HG02970 (cell line): Measurements from ENCODE around the gene GMEB2.
"Not testable (repeated sequence)": the region's sequence is repeated elsewhere in the genome, so short reads cannot be mapped to it uniquely, and the experiment has no call there.

ENCODE experiments used
- ATAC-seq: cut with Tn5 transposase; IDR thresholded peaks from one replicate; pipeline ENCODE4 v1.9.1; 2021; ENCODE audit warnings: mild to moderate bottlenecking, moderate library complexity, moderate number of reproducible peaks; ENCODE audit not compliant: unreplicated experiment, low FRiP score

The GMEB2 gene

GRCh38 chr20:63640686-63641085 is 13.8 kb upstream of the GMEB2 start:
- ATAC-seq, result not testable (repeated sequence)

DNA sequence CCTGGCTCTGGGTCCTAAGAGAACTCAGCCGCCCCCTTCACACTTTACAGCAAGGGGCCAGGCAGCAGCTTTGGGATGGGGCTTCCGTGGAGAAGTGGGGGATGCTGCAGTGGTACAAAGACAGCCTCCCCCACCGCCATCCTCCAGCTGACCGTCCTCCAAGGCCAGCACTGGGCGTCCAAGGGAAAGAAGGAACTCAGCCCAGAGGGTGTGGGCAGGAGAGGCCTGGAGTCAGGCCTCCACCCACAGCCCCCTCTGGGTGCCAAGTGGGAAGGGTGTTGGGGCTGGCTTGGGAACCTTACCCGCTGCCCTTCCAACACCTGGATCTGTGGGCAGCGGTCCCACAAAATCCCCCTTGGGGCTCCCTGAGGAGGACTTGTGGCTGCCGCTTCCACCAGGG is 13.2 kb upstream of the GMEB2 start:
- ATAC-seq, result no peak

DNA sequence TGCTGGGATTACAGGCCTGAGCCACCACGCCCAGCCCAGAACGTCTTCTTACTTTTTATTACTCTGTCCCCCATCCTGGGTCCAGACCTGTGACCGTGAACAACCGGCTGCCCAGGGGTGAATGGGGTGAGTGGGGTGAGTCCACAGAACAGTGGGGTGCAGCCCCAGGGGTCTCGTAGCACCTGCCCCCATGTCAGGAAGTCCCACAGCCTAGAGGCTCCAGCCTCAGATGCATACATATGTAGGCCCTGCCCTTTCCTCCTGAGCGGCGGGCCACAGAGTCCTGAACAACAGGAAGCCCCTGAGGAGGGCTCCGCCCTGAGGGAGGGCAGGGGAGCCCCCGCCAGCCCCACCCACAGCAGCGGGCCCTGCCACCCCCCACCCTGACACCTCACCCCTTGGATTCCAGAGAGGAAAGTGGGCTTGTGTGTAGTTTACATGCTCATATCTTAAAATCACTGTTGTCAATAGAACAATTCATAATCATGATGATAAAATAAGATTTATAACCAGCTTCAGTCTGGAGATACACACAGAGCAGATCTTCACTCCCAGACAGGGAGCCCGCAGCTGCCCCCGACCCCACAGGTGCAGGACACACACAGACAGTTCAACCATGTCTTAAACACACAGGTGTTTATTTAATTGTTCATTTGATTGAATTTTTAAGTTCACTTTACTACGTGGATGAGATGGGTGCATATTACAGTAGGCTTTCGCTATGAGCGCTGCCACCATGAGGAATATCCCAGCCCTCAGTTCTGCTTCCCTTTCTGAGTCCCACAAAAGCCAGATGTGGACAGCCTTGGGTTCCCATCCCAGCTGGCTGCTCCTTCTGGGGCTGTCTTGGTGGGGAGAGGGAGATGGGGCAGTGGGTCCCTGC is 12.4 kb upstream of the GMEB2 start:
- ATAC-seq, result no peak

DNA sequence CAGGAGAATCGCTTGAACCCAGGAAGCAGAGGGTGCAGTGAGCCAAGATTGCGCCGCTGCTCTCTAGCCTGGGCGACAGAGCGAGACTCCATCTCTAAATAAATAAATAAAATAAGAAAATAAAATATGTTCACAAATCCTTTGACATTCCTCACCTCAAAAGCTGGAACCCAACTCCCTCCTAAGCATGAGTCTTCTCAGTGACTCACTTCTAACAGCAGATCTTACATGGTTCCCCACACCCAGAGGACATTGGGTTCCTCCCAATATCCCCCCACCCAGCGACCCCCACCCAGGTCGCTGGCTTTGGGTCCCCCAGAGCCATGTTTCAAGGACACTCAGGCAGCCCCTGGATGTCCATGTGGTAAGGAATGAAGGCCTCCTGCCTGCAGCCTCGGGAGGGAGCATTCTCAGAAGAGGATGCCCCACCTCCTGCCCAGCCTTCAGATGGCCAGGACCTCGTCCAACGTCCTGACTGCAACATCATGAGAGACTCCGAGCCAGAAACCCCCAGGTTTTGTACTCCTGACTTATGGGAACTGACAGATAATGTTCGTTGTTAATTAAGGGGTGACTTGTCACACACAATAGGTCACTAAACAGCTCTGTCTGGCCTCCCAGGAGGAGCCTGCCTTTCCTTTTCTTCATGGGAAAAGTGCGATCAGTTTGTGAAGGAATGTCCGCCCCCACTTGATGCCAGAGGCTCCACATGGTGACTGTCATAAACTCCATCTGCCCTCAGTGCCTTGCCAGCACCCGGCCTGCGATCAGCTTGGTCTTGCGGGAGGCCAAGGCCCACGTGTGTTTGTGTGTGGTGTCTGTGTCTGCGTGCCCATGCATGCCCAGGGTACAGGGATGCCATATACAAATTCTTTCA is 10.1 kb upstream of the GMEB2 start:
- ATAC-seq, result no peak

DNA sequence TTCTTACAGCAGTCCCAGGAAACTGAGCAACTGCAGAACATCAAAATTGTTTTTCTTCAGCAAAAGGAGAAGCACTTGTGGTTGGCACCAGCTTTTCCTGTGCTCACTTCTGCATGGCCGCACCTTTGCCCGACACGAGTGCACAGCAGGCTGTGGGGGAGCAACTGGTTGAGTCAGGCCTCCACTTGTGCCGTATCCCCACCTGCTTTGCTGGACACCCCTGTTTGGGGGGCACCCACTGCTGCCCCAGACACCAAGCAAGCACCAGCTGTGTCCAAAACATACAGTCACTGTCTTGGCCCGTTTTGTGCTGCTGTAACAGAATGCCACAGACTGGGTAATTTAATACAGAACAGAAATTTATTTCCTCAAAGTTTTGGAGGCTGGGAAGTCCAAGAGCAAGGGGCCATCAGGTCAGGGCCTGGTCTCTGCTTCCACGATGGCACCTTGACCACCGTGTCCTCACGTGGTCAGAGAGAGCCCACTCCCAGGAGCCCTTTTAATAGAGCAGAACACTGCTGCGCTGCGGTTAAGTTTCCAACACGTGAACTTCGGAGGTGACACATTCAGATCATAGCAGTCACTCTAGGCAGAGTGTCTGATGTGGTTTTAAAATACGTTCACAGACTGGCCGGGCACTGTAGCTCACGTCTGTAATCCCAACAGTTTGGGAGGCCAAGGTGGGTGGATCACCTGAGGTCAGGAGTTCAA is 8.7 kb upstream of the GMEB2 start:
- ATAC-seq, result no peak

- ATAC-seq, result no peak
These were observed 6.8 kb upstream of the GMEB2 start for GRCh38 chr20:63633732-63634131.

DNA sequence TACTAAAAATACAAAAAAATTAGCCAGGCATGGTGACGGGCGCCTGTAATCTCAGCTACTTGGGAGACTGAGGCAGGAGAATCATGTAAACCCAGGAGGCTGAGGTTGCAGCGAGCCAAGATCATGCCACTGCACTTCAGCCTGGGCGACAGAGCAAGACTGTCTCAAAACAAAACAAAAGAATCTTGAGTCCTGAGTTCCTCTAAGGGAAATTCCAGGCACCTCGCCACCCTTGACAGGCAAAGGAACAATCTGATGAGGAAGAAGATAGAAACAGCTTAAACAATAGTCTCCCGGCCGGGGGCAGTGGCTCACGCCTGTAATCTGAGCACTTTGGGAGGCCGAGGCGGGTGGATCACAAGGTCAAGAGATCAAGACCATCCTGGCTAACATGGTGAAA is 4.5 kb upstream of the GMEB2 start:
- not testable (repeated sequence) for ATAC-seq

DNA sequence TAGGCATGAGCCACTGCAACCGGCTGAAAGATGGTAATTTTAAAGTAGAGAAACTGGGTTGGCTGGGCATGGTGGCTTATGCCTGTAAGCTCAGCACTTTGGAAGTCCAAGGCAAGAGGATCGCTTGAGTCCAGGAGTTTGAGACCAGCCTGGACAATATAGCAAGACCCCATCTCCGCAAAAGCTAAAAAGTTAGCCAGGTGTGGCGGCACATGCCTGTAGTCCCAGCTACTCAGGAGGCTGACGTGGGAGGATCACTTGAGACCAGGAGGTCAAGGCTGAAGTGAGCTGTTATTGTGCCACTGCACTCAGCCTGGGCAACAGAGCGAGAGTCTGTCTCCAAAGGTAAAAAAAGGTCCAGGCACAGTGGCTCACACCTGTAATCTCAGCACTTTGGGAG is 4.1 kb upstream of the GMEB2 start:
- ATAC-seq, result not testable (repeated sequence)

- ATAC-seq, result no peak
These were observed 1.5 kb upstream of the GMEB2 start for GRCh38 chr20:63628246-63628975.

GRCh38 chr20:63627751-63628245 is 897 bp upstream of the GMEB2 start:
- no peak for ATAC-seq

- peak; percentile 79 for ATAC-seq
These were observed 339 bp upstream of the GMEB2 start for GRCh38 chr20:63627129-63627750.

GRCh38 chr20:63625771-63626423 is 1.0 kb downstream of the GMEB2 start:
- ATAC-seq, result no peak

DNA sequence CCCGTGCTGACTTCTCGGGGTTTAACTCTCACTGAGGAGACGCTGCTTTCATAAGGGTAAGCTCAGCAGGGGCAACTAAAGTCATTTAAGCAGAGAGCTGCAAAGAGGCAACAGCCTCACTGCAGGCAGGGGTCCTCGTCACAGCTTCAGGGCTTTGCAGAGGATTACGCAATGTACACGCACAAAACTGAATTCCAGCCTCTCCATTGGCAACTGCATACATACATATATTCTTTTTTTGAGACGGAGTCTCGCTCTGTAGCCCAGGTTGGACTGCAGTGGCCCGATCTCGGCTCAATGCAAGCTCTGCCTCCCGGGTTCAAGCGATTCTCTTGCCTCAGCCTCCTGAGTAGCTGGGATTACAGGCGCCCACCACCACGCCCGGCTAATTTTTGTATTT is 2.4 kb downstream of the GMEB2 start:
- no peak for ATAC-seq

- ATAC-seq, result no peak
These were observed 4.2 kb downstream of the GMEB2 start for GRCh38 chr20:63622732-63623131.

DNA sequence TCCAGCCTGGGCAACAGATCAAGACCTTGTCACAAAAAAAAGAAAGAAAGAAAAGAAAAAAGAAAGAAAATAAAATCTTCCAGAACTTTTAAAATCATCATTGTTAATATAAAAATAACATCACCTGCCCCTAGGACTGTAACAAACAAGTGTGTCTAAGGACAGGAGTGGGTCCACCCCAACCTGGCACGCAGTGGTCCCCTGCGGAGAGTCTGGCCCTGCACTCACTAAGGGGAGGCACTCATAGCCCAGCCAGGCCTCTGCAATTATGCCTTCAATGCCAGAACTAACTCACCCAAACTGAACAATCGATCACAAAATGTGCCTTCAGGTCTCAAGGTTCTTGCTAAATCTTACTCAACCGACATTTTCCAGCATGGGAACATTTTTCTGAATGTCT is 4.8 kb downstream of the GMEB2 start:
- no peak for ATAC-seq

DNA sequence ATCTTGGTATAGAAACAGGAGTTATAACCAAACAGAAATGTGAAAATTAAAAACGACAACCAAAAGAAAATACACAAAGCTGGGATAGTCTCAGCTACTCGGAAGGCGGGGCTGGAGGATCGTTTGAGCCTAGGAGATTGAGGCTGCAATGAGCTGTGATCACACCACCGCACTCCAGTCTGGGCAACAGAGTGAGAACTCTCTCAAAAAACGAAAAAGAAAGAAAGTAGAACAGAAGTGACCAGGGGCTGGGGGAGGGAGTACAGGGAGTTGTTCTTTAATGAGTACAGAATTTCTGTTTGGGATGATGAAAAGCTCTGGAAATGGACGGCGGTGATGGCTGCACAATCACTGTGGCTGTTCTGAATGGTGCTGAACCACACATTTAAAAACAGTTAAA is 5.9 kb downstream of the GMEB2 start:
- no peak for ATAC-seq

GRCh38 chr20:63619505-63619904 is 7.4 kb downstream of the GMEB2 start:
- no peak for ATAC-seq

DNA sequence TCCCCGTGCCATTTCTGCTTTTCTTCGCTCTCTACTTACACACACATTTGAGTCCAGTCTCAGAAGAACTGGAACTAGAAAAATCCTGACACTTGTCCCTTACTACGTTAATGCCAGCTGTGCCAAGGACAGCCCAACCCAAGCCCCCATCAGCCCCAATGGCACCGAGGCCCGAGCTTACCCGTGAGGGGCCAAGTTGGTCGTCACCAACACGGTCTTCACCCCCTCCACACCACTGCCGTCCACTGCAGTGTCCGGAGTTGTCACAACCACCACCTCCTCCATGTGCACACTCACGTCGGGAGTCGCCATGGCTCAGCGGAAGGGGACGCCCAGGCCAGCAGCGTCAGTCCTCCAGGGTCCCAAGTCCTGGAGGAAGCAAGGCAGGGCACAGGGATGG is 7.8 kb downstream of the GMEB2 start:
- no peak for ATAC-seq
